Liver (tissue), 3 donors: ENCODE measurements around the gene MRPS23.

ENCODE experiments used
- EGR1 ChIP-seq, 2 donors: IDR thresholded peaks; 2 replicates each; pipeline ENCODE4 v1.6.1; 2016 to 2018; ENCODE audit warnings: antibody characterized with exemption in 2 of 2, low read depth in 2 of 2
- GABPA ChIP-seq, 2 donors: IDR thresholded peaks in 1 of 2; conservative IDR thresholded peaks in 1 of 2; 2 replicates each; pipeline ENCODE4 v1.6.1; 2016; ENCODE audit warnings: antibody characterized with exemption in 2 of 2, mild to moderate bottlenecking in 1 of 2, moderate library complexity in 1 of 2
- HNF4A ChIP-seq, 2 donors: conservative IDR thresholded peaks; 2 replicates each; pipeline ENCODE4 v1.6.1; 2016; ENCODE audit warnings: antibody characterized with exemption in 2 of 2, mild to moderate bottlenecking in 2 of 2
- JUND ChIP-seq, 2 donors: IDR thresholded peaks; 2 replicates each; pipeline ENCODE4 v1.6.1; 2016; ENCODE audit warnings: antibody characterized with exemption in 2 of 2
- RAD21 ChIP-seq, 2 donors: IDR thresholded peaks; 2 replicates each; pipeline ENCODE4 v1.6.1; 2016; ENCODE audit warnings: antibody characterized with exemption in 2 of 2, mild to moderate bottlenecking in 2 of 2
- RXRA ChIP-seq, 2 donors: IDR thresholded peaks; 2 replicates each; pipeline ENCODE4 v1.6.1; 2017 to 2018; ENCODE audit warnings: antibody characterized with exemption in 2 of 2, mild to moderate bottlenecking in 1 of 2
- TF ChIP-seq, protein P1 (sequence below): fragments of 150-350 bp; IDR thresholded peaks from 2 replicates; pipeline ENCODE4 v1.5.1; 2017; ENCODE audit warnings: improper control_type of control experiment, low read depth, low read length; ENCODE audit not compliant: missing input control
- donor health status: healthy.
- donor health status: healthy.

DNA sequence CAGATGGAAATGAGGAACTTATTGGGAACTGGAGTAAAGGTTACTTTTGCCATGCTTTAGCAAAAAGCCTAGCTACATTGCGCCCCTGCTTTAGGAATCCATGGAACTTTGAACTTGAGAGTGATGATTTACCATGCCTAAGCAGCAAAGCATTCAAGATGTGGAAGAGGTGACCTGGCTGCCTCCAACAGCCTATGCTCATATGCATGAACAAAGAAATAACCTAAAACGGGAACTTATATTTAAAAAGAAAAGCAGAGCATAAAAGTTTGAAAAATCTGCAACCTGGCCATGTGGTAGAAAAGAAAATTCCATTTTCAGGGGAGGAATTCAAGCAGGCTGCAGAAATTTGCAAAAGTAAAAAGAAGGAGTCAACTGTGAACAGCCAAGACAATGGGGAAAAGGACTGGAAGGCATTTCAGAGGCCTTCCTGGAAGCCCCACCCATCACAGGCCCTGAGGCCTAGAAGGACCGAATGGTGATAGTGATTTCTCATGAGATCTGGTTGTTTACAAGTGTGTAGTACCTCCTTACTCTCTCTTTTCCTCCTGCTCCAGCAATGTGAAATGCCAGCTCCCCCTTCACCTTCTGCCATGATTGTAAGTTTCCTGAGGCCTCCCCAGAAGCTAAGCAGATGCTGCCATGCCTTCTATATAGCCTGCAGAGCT, 48.7 kb downstream of the MRPS23 start:
- TF ChIP-seq, protein P1, sequence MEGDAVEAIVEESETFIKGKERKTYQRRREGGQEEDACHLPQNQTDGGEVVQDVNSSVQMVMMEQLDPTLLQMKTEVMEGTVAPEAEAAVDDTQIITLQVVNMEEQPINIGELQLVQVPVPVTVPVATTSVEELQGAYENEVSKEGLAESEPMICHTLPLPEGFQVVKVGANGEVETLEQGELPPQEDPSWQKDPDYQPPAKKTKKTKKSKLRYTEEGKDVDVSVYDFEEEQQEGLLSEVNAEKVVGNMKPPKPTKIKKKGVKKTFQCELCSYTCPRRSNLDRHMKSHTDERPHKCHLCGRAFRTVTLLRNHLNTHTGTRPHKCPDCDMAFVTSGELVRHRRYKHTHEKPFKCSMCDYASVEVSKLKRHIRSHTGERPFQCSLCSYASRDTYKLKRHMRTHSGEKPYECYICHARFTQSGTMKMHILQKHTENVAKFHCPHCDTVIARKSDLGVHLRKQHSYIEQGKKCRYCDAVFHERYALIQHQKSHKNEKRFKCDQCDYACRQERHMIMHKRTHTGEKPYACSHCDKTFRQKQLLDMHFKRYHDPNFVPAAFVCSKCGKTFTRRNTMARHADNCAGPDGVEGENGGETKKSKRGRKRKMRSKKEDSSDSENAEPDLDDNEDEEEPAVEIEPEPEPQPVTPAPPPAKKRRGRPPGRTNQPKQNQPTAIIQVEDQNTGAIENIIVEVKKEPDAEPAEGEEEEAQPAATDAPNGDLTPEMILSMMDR = no peak
- no peak for TF ChIP-seq RAD21 (IDR thresholded peaks at IDR 0.05)
- no peak for TF ChIP-seq EGR1 (IDR thresholded peaks at IDR 0.05; ENCODE audit: low read depth in 2 of 2)
- TF ChIP-seq HNF4A (conservative IDR thresholded peaks at IDR 0.05) = no peak
- no peak for TF ChIP-seq JUND (IDR thresholded peaks at IDR 0.05)
- no peak for TF ChIP-seq RXRA (IDR thresholded peaks at IDR 0.05)
- TF ChIP-seq GABPA (IDR thresholded peaks at IDR 0.05 in 1 of 2, conservative IDR thresholded peaks at IDR 0.05 in 1 of 2) = no peak
